HG03103 (cell line): ENCODE measurements around the gene UBAP1.
"Not testable (repeated sequence)": the region's sequence is repeated elsewhere in the genome, so short reads cannot be mapped to it uniquely, and the experiment has no call there.

Experiments
- ATAC-seq: cut with Tn5 transposase; IDR thresholded peaks from one replicate; pipeline ENCODE4 v1.9.1; 2021; ENCODE audit warnings: low read depth; ENCODE audit not compliant: unreplicated experiment

Gene UBAP1

DNA sequence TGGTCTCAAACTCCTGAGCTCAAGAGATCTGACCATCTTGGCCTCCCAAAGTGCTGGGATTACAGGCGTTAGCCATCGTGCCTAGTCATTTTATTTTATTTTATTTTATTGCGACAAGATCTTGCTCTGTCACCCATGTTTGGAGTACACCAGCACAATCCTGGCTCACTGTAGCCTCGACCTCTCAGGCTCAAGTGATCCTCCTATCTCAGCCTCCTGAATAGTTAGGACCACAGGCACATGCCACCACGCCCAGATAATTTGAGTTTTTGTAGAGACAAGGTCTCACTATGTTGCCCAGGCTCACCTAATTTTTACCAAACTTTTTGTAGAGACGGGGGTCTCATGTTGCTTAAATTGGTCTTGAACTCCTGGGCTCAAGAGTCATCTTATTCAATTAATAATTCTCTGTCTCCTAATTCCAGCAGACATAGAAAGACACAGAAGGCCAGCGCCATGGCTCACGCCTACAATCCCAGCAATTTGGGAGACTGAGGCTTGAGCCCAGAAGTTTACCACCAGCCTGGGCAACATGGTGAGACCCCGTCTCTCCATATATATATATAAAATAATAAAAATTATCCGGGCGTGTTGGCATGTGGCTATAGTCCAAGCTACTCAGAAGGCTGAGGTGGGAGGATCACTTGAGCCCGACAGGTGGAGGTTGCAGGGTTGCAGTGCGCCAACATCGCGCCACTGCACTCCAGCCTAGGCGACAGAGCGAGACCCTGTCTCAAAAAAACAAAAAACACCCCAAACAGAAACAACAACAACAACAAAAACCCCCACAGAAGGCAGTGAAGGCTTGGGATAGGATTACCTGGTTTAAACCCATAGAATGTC is 1.0 kb upstream of the UBAP1 start:
- no peak for ATAC-seq

DNA sequence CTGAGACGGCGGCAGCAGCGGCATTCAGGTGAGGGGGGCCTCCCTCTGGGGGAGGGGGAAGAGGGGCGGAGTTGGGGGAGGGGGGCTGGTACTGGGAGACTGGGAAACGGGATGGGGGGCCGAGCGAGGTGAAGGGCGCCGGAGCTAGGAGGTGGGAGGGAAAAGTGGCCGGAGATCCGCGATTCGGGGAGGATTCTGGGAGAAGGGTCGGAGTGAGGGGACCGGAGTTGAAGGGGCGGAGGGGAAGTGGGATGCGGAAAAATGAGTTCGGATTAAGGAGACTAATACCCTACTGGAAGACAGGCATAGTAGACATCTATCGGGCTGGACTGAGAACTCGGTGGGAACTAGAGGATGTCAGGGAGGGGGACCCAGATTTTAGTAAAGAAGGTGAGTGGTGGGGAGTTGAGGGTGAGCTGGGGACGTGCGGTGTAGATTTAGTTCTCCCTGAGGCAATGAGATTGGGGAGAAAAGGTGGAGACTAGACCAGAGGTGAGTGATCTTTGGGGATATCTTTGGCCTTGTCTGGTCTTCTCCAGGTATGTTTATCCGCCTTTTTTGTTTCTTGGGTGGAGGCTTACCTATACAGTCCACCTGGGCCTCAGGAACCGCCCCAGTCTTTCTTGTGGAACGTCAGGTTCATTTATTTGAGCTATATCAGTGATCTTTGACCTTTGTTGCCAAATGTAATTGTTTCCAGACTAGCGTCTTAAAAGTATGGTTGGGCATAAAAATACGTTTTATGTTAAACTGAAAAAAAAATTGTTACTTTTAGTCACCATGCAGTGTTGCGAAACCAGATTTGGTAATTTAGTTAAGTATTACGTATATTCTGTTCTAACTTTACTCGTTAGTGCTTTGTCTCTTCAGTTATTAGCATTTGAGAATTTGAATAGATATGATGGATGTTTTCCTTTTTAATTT is 632 bp downstream of the UBAP1 start:
- ATAC-seq: no peak

GRCh38 chr9:34185778-34186551 is 7.1 kb downstream of the UBAP1 start:
- ATAC-seq: no peak

DNA sequence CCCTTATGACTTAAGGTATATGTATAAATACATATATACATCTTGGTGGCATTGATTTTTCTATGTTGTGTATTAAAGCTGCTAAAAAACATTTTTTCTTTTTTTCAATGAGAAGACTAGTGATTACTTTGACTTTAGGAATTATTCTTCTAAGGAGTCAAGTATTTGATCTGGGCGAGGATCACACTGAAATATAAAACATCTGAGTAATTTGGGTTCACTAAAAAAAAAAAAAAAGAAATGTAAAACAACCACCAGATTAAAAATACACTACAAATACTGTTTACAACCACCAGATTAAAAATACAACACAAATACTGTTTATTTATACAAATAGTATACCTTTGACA is 9.0 kb downstream of the UBAP1 start:
- ATAC-seq: no peak

DNA sequence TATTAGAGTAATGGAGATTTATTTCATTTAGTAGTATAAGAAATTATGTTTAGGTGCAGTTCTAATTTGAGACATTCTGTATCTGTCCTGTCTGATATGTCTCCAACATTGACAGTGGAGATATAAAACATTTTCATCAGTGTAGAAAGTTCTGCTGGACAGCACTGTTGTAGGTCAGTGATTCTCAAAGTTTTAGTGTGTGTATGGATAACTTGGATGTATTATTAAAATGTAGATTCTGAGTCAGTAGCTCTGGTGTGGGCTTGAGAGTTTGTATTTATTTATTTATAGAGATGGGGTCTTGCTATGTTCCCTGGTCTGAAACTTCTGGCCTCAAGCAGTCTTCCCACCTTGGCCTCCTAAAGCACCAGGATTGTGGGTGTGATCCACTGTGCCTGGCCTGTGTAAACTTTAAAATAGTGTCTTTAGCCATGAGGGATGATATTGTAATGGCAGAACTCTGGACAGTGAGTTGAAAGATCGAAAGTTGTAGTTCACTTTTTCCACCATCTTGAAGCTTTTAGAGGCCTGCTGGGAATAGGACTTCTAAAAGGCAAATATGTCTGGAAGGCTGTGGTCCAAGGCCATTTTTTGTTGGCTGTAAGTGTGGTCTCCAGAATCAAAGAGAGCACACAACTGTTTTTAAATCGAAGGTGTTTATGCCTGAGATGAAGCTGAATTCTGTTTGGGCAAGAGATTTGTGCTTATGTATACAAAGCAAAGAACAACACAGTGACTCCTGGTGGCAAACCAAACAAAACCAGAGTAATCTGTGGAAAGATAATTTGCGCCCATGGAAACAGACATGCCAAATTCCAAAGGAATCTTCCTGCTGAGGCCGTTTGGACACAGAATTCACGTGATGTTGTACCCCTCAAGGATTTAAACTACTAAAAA is 12.4 kb downstream of the UBAP1 start:
- no peak for ATAC-seq

DNA sequence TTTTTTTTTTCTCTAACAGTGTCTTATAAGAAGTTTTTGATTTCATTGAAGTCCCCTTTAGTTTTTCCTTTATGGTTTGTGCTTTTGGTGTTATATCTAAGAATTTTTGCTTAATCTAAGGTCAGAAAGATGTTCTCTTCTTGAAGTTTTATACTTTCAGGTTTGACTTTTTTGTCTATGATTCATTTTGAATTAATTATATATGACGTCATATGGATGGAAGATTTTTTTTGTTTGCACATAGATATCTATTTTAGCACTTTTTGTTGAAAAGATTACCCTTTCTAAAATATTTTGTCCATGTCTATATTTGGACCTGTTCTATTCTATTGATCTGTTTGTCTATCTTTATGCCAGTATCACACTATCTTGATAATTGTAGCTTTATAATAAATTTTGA is 16.3 kb downstream of the UBAP1 start:
- ATAC-seq: no peak

DNA sequence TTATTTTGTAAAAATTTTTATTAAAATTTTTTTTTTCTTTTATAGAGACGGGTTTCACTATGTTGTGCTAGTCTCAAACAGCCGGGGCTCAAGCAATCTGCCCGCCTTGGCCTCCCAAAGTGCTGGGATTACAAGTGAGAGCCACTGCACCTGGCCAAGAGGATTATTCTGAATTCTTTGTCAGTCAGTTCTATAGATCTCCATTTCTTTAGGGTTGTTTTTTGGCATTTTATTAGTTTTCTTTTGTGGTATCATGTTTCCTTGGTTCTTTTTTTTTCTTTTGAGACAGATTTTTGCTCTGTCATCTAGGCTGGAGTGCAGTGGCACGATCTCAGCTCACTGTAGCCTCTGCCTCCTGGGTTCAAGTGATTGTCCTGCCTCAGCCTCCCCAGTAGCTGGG is 18.4 kb downstream of the UBAP1 start:
- not testable (repeated sequence) for ATAC-seq

DNA sequence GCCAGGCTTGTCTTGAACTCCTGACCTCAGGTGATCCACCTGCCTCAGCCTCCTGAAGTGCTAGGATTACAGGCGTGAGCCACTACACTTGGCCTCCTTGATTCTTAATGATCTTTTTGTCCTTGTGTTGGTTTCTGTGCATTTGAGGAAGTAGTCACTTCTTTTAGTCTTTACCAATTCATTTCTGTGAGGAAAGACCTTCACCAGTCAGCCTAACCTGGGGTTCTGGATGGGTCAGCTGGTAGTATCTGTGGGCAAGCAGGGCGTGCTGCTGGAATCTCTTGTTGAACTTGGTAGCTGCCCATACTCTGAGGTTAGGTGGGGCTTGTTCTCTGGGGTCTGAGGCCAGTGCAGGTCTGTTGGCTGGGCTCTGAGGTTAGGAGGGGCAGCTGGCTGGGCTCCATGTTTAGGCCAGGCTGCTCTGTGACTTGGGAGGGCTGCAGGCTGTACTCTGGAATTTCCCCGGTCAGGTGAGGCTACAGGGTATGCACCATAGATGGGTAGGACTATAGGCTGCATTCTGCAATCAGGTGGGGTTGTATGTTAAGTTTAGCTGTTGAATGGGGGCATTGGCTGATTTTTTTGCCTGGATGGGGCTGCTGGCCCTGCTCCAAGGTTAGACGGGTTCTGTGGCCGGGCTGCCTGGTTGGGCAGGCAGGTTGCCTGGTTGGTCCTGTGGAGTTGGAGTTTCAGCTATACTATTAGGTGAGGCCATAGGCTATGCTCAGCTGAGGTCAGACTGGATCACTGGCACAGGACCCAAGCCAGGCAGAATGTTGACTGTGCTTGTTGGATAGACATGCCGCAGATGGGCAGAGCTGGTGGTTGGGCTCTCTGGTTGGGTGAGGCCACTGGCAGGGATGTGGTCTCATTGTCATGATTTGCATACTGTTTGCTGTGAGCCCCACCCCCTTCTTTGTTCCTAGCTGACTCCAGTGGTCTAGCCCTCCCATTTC is 19.2 kb downstream of the UBAP1 start:
- ATAC-seq: no peak

DNA sequence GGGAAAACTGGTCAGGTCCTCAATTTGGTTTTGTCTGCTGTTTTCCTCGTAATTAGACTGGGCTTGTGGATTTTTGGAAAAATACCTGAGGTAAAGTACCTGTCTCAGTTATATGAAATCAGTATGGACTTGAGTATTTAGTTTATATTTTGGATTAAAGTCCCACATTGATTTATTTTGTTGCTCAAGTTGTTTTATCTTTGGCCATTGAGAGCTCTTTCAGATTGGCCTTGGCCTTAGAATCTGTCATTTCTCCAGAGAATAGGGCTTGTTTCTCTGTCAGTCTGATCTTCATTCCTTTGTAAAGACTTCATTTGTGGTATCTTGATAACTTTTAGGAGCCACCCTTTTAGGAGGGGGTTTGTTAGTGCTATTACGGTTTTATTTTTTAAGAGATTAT is 21.2 kb downstream of the UBAP1 start:
- ATAC-seq: no peak

DNA sequence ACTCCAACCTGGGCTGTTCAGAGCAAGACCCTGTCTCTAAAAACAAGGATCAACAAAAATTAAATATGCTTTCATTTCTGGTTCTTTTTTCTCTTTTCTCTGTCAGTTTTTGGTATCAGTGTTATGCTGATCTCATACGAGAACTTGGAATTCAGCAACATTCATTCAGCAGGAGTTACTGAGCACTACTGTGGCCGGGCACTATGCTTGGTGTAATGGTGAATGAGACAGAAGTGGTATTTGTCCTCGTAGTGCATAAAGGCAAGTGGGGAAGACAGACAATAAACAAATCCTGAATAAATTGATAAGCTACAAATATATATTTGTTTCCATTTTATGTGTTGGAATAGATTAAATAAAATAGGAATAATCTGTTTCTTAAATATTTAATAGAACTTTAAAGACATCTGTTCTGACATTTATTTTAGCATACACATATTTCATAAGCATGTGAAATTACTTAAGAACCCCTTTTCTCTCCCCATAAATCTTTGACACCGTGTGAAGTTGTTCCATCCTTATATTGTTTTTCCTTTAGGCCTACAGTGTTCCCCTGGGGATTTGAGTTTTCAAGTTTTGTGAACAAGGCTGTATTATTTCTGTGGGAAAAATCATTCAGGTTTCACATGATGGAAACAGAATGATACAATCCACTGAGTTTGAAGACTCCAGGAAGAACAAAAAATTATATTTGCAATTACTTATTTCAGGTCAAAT is 24.6 kb downstream of the UBAP1 start:
- ATAC-seq: no peak

GRCh38 chr9:34203992-34204635 is 25.3 kb downstream of the UBAP1 start:
- ATAC-seq: no peak

DNA sequence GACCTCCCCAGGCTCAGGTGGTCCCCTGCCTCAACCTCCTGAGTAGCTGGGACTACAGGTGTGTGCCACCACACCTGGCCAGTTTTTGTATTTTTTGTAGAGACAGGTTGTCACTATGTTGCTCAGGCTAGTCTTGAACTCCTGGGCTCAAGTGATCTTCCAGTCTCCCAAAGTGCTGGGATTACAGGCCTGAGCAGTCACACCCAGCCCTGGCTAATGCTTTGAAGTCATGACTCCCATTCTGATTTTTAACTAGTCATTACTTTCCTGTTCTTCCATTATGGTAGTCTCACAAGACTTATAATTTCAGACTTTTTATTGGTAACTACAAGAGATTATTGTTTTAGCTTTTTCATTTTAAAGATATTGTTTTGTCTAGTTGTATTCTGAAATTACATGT is 26.3 kb downstream of the UBAP1 start:
- no peak for ATAC-seq

DNA sequence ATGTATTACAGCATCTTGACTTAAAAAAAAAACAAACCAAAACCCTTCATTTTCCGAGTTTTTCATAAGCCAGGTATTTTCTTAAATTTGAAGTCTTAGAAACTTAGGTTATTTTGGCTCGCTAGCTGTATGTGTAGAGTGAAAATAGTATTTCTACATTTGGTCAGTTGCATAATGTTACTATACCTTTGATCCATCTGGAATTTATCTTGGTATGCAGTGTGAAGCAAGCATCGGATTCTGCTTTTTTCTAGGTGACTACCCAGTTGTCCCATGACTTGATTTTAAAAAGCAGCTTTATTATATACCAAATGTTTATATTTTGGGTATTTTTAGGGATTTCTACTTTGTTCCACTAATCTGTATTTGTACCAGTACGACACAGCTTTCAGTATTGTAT is 27.7 kb downstream of the UBAP1 start:
- ATAC-seq: no peak

DNA sequence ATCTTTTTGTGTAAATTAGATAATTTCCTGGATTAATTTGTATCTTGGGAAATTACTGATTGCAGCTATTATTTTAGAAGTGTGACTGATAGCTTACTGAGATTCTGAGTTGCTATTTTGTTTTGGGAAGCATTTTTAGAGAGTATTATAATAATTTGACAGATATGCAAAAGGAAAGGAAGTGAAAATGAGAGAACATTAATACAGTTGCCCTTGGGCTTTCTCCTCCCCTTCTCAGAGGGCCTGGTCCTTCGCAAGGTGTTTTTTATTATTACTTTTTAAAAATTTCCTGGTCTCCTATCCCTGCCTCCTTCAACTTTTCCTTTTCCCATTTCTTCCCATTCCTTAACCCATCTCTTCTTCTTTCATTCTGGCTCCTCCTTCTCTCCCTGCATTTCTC is 32.6 kb downstream of the UBAP1 start:
- no peak for ATAC-seq

GRCh38 chr9:34214354-34215000 is 35.6 kb downstream of the UBAP1 start:
- not testable (repeated sequence) for ATAC-seq

DNA sequence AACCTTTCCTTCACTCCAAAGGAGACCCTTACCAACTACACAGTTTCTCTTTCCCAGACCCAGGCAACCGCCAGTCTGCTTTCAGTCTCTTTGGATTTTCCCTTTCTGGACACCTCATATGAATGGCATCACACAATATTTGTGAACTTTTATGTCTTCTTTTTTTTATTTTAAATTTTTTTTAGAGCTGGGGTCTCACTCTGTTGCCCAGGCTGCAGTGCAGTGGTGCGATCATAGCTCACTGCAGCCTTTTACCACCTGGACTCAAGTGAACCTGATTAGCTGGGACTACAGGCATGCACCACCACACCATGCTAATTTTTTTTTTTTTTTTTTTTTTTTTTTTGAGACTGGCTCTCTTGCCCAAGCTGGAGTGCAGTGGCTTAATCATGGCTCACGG is 37.5 kb downstream of the UBAP1 start:
- ATAC-seq: no peak

- ATAC-seq: not testable (repeated sequence)
Observed at GRCh38 chr9:34217015-34217414, 38.2 kb downstream of the UBAP1 start.
